ENCODE measurements around the gene TAMALIN.

Gene TAMALIN

GRCh38 chr12:52056801-52057637, 50.3 kb downstream of the TAMALIN start:
- no peak for DNase-seq

GRCh38 chr12:52057638-52058576, 51.2 kb downstream of the TAMALIN start:
- no peak for DNase-seq

GRCh38 chr12:52058631-52059361, 52.0 kb downstream of the TAMALIN start:
- no peak for DNase-seq

- DNase-seq: no peak
These were observed 53.1 kb downstream of the TAMALIN start for GRCh38 chr12:52059582-52060497.

- DNase-seq: no peak
These were observed 53.9 kb downstream of the TAMALIN start for GRCh38 chr12:52060498-52061177.

GRCh38 chr12:52061470-52062166, 54.9 kb downstream of the TAMALIN start:
- DNase-seq: no peak

GRCh38 chr12:52062167-52063081, 55.7 kb downstream of the TAMALIN start:
- DNase-seq: no peak

- no peak for DNase-seq
These were observed 56.6 kb downstream of the TAMALIN start for GRCh38 chr12:52063082-52063924.

GRCh38 chr12:52063981-52064649, 57.4 kb downstream of the TAMALIN start:
- no peak for DNase-seq

Data from activated CD4-positive, alpha-beta T cell treated with anti-CD3 and anti-CD28 coated beads, Interleukin-2, Interleukin-6, amounts not matched to agents 100 ng/mL and 50 ng/mL, durations not matched to agents 16 hours and 8 hours (primary cell).